NCI-H460 (cell line): Measurements from ENCODE around the gene PDE6D. TPM values are rescaled to one million over a fixed set of nuclear protein-coding genes. Genes with fewer than 3 reads are reported as not detected.

Experiments
- DNase-seq: peaks from one replicate; pipeline ENCODE4 v3.0.0-alpha.2; 2016; ENCODE audit warnings: low read depth; ENCODE audit errors: extremely low read depth
- polyA plus RNA-seq: library from polyadenylated mRNA; depleted of rRNA; stranded (reverse); fragments of >200 nt; gene quantifications from 2 replicates; pipeline ENCODE4 v1.2.3, GENCODE V29; 2014; cell fraction: nucleus; rRNA removed
- total RNA-seq: library from RNA; depleted of rRNA; stranded (reverse); fragments of >200 nt; shearing (Covaris generic); gene quantifications from 2 replicates; pipeline ENCODE4 v1.2.3, GENCODE V29; 2014; rRNA removed

PDE6D gene
- 32.6 and 33.0 TPM in 2 replicates for total RNA-seq
- 23.6 and 29.8 TPM in 2 replicates for polyA plus RNA-seq

DNA sequence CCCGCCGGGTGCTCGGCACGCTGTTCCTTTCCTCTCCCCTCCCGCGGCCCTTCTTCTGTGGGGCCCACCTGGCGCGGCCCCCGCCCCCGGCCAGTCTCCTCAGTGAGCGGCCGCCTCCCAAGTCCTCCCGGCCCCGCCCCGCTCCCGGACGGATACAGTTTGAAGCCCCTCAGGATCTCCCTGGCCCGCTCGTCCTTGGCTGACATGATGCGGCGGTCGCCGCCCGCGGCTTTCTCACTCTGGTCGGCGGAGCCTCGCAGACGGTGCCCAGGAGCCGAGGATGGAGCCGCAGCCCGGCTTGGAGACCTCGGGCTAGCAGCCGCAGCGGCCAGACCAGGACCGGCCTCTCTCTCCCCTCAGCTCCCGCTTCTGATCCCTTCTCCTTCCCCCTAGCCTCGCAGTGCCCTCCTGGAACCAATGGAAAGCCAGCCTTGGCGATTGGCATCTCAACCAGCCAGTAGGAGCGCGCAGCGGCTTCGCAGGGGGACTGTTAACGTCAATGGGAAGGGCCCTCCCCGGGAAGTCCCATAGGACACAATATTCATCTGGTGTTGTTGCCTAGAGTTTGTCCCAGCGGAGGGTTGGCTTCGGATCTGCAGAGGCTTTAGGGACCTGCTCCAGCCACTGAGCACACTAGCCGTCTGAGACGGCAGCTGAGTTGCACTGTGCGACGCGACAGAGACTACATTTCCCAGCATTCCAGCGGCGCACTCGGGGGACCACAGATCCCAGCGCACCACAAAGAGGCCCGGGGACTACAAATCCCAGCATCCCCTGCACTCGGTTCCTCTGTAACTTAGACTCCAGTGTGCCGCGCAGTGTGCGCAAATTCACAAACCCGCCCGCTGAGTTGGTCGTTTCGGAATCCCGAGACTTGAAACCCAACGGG lies at the start of gene PDE6D:
Gene PDE6D (minus strand): TSS at position 374 of the 889 bp plus-strand sequence. CDS start 168 bp downstream, at position 206.
- DNase-seq = peak; percentile 98

DNA sequence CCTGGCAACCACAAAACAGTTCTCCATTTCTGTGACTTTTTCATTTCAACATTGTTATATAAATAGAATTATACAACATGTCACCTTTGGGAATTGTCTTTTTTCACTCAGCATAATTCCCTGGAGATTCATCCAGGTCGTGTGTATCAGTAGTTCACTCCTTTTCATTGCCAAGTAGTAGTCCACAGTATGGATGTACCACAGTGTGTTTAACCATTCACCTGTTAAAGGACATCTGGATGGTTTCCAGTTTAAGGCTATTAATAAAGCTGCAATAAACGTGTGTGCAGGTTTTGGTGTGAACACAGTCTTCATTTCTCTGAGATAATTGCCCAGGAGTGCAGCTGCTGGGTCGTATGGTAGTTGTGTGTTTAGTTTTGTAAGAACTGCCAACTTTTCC lies 40.8 kb upstream of the PDE6D start:
- no peak for DNase-seq

DNA sequence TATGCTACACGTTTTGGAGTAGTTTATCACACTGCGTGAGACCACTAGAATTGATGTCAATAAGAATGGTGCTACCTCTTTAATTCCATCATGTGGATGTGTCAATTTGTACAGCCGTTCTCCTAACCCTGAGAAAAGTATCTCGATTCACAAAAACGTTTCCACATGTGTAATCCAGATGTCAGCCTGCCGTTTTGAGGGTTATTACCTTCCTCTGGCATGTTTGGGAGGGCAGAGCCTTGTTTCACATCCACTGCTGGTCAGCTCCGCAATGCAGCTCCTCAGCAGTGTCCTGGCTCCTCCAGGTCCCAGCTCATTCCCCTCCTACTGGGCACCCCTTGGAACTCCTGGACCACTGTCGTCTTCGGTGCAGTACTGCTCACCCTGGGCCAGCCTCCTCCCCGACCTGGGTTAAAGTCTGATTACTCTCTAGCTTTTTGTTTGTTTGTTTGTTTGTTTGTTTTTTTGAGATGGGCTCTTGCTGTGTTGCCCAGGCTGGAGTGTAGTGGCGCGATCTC lies 39.8 kb upstream of the PDE6D start:
- DNase-seq = no peak

DNA sequence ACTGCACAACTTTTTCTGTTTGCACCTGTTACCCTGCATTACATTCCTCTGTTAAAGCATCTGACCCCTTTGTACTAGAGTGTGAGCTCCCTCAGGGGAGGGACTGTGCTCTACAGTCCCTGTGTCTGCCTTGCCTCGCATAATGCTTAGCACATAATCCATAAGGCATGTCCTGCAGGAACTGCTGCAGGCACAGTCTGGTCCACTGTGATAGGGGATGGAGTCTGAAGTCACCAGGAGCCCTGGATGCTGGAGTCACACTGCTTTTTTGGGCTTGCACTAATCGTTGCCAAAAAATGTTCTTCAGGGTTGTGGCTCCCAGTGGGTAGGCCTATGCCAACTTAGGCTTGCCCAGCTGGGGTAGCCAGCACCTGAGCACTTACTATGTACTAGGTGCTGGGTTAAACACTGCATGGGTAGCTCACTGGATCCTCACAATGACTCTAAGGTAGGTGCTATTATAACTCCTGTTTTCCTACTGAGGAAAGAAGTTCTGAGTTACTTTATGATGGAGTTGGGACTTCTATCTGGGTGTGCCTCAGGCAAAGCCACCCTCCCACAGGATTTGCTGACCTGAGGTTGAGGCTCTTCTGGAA lies 38.5 kb upstream of the PDE6D start:
- no peak for DNase-seq

DNA sequence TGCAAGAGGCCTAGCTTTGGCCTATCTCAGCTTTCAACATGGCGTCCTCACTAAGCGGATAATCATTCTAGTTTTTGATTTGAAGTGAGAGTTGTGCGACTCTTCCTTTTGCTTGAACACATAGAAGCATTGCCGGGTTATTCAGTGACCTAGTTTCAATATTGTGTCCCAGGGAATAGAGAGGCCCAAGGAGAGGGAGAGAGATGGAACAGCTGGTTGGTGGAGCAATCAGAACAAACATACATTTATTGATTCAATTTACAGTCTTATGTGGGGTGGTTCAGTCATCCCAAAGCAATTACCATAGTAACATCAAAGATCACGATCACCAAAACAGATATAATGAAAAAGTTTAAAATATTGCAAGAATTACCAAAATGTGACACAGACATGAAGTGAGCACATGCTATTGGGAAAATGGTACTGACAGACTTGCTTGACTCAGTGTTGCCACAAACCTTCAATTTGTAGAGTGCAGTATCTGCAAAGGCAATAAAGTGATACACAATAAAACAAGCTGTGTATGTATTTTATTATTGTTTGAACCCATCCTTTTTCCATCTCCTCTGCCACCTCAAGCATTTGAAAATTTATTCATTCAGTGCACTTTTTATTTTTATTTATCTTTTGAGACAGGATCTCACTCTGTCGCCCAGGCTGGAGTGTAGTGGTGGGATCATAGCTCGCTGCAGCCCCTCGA lies 35.4 kb upstream of the PDE6D start:
- no peak for DNase-seq

DNA sequence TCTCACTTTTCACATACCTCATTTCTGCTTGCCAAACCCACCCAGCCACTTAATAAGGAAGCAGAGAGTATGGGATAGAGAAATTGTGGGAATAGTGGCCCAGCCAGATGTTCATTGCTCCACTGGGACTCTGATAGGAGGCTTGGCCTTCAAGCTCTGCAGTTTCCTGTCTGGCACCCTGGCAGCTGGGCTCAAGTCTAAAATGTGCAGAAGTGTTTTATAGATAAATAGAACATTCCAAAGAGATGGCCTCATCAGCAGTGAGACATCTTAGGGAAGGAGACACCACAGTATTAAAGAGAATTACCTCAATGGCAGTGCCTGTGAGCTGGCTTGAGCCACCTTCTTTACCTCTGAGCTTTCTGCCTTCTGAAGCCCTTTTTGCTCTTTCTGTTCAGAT lies 29.8 kb upstream of the PDE6D start:
- no peak for DNase-seq

DNA sequence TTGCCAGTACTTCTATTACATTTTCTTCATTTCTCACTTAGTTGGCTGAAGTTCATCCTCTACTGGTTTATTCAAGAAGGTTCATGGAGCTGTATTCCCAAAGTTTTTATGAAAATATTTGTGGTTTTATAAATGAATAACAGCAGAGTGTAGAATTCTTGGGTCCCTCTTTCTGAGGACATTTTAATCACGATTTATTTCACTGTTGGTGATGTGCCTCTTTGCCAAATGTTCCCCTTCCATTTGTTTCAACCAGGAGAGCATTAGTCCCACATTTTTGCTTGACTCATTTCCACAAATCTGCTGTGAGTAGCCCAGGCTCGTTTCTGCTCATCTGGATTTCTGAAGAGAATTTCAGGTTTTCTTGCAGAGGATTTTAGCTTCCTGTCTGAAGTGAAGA lies 25.9 kb upstream of the PDE6D start:
- no peak for DNase-seq

DNA sequence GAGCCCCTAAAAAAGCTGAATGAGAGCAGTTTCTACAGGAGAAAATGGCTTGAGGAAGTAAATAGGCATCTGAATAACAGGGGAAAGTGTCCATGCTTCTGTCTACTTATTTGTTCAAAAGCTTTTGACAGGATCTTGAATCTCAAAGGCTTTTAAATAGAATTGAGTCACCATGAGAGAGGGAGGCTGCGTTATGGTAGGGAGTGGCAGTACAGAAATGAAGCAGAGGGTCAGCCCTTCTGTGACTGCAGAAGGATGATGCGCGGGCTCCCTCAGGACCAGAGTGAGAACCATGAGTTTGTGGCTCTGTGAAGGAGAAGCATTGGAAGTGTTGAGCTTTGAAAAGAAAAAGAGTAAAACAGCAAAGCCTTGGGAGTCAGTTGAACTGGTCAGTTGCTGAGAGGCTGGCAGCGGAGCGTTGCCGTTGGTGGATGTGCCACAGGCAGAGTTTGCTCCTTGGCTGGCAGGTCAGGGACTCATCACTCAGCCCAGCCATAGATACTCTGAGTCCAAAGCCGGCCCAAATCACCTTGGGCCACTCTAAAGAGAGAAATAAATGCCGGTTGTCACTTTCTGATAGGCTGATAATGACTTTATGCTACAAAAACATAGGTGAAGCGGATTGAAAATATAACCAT lies 22.5 kb upstream of the PDE6D start:
- no peak for DNase-seq

DNA sequence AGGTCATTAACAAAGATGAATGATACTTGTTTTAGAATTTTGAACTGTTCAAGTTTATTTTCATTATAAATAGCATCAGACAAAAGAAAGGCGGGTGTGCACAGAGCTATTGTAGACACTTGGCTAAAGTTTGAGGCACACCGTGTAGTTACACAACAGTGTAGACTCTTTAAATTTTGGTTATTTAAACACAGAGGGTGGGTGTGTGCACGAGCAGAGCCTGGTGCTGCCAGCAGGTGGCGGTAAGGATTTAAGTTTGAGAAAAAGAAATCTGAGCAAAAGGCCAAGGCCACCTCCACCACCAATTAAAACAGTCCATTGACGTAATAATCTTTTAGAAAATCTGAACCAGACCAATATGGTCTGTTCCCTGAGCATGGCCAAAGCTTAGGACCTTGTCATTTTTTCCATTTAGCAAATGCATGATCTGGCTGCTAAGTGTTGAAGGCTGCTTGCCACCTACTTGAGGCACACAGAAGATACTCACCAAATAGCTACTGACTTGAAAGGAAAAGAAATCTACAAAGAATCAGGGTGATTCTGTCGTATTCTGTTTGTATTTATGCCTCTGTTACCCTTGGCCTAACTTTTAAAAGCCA lies 19.5 kb upstream of the PDE6D start:
- DNase-seq = peak; percentile 26

DNA sequence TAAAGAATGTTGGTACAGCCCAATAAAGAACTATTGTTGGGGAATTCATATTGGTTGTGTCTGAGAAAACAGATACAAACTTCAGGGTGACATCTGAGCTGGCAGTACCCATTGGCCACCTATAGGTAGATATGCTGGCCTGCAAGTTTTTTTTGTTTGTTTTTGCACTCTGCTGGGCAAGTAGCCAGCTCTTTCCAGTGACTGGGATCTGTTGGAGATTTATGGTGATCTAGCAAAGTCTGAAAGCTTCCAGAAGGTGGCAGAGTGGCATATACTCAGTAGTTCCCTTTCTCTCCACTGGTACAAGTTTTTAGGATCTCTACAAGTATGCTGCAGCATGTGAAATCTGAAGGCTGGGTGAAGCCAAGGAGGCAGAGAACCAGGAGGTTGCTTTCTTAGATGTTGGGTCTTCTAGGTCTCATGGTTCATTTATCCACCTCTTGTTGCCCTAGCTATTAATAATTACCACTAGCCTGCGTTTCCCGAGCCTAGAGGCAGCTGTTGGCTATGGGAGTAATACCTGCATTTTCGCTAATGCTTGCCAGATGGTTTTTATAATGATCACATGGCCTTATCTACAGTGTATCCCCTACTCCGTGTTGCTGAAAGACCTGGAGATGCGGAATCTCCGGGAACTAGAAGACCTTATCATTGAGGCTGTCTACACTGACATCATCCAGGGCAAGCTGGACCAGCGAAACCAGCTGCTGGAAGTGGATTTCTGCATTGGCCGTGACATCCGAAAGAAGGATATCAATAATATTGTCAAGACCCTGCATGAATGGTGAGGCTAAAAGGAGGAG lies 14.6 kb upstream of the PDE6D start:
- peak; percentile 82 for DNase-seq

DNA sequence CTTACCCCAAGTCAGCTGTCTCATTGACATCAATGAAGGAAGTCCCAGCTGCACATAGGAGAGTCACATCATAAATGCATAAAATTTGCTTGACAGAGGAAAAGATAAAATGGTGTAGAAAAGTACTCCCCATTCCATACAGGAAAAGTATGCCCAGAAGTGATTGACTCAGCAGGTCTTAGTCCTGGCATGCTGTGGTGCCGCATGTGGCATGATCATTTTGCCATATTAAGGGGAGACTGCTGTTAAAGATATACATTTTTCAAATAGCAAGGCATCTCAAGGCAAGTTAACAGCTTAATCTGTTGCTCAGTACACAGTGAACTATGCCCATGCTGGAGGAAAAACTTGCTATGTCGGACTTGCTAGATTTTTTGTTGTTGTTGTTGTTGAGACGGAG lies 13.3 kb upstream of the PDE6D start:
- no peak for DNase-seq

DNA sequence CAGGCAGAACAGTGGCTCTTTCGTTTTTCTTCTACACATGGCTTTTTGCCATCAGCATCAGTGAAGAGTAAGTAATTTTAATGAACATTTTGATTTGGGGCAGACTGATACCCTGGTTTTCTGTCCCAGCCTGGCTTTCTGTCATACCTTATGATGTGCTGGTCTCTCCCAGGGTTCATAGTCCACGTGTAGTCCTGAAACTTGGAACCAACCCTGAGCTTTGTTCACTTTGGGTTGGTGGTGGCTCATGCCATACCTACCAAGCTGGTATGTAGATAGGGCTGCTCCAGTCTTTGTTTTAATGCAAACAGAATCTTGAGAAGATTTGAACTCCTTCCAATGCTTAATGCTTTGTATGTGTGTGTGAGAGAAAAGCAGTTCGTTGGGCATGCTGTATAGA lies 10.0 kb upstream of the PDE6D start:
- DNase-seq = no peak

DNA sequence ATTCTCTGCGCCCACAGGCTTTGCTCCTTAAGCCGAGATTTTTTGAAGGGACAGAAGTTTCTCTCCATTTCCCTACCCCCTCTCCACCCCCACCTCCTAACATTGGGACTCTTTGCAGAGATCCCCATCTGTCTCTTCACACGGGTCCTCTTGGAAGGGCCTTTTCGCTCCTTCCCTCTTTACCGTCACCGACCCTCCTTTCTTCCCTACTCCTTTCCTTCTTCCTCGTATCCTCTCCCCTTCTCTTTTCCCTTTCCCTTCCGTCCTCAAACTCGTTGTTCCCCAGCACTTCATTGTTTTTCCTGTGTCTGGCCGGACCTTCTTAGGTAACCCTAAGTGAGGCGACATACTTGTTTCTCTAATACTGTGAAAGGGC lies 5.8 kb upstream of the PDE6D start:
- no peak for DNase-seq

DNA sequence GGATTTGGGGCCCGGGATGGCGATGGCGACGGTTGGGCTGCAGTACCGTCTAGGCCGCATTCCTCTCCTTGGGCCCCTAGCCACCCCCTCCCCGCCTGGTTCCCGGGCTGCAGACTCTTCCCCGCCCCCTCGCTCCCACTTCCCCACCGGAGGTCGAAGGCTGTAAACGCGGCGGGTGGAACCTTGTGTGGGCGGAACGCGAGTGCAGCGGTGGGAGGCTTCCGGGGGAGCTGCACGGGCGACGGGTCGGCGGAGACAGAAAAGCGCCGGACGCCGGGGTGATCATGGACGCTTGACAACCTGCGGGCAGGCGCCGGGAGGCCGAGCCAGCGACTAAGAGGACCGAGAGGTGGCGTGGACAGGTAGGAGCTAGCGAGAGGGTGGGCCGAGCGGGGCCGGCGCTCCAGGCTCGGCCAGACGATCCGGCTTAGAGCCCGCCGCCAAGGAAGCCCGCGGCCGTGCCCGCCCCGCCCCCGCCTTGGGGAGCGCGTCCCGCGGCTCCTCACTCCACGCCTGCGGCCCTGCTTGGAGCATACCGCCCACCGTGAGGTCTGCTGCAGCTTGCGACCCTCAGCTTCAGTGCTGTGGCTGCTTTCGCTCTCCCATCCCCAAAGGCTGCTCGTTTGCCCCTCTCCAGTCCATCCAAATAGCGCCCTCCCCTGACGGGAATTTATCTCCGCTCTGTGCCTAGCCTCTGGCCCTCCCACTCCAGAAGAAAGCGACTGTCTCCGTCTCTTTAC lies 5.3 kb upstream of the PDE6D start, which contains the start of gene COPS7B:
Gene COPS7B (plus strand): TSS at position 269 of the 740 bp plus-strand sequence. CDS start 2,126 bp downstream, outside the sequence.
- DNase-seq = peak; percentile 61

DNA sequence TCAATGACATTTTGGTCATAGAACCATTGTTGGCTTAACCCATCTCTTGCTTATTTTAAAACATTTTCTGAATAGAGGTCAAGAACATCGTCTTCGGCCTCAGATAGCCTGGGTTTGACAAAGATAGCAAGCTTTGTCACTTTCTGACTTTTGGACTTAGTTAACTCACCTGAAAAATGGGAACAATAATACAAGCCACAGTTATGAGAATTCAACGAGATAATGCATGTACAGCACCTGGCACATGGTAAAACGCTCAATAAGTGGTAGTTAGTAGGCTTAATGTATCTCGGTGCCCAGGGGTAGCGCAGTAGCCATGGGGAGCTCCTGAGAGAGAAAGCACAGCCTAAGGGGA lies 4.7 kb upstream of the PDE6D start:
- DNase-seq = no peak

DNA sequence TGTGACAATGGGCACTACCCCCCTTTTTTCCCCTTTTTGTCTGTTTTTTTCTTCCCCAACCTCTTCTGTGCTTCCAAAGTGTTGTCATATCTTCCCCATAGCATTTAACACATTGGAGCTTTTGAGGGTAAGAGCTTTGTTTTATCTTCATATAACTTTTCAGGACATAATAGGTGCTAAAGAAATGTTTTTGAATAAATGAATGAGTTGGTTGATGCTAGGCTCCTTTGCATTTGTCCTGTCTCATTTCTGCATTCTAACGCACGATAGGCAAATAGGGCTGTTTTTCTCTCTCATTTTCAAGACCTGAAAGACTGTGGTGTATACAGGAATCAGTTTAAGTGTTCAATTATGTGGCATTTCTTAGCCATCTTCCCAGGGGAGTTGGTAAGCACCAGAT lies 4.3 kb upstream of the PDE6D start:
- no peak for DNase-seq

DNA sequence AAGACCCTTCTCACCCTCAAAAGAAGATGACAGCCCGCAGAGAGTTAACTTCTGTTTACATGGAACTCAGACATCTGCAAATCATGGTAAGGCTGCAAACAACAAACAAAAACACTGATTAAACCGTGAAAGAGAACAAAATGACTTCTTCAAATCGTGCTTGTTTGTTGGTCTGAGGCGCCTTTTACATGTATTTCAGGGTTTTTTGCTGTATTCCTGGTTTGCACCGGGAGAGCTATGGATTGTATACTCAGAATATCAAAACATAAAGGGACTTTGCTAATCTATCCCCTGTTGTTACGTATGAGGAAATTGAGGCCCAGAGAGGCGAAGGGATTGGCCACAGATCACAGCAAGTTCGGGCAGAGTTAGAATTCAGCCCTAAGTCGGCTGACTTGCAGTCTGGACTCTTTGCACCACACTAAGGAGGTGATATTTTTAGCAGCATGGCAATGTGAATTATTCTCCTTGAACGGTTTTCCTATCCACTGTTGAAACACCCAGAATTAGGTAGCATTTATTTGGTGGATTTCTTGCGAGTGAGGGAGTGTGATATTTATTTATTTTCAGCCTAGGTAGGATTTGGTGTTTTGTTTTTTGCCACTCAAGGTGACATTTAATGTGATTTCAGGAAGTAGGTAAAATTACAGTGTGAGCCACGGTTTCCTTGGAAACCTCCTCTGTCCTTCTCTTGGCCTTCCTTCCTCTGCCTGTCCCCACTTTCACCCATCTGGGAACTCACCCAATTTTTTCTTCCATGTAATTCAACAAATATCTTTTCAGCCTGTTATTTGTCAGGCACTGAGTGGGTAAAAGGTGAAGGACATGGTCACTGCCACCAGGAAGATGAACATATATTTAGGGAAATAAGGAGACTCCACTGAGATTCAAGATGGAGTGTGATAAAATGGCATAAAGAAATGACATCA lies 980 bp upstream of the PDE6D start:
- peak; percentile 19 for DNase-seq
